Astrocyte (in vitro differentiated cells and primary cell): ENCODE measurements around the gene GRAMD1B. TPM values are rescaled to one million over a fixed set of nuclear protein-coding genes. Genes with fewer than 3 reads are reported as not detected.

Experiments
- DNase-seq: peaks from one replicate; pipeline ENCODE4 v3.0.0-alpha.2; 2010; ENCODE audit warnings: low read depth
- FAIRE-seq: peaks from 2 replicates; lab custom pipeline; 2011; peaks lifted over from hg19 to GRCh38; lab: Jason Lieb, UNC
- H2AFZ ChIP-seq: 2 replicates; pipeline ENCODE4 v1.6.0; 2012; ENCODE audit warnings: low read depth, low read length, inconsistent platforms
- H3K27ac ChIP-seq: 2 replicates; pipeline ENCODE4 v1.5.1; 2011; ENCODE audit warnings: low read depth, low read length, inconsistent platforms
- H3K27me3 ChIP-seq: 2 replicates; pipeline ENCODE4 v1.6.0; 2011; ENCODE audit warnings: low read length, inconsistent platforms; ENCODE audit not compliant: insufficient read depth
- H3K36me3 ChIP-seq: 2 replicates; pipeline ENCODE4 v1.5.1; 2011; ENCODE audit warnings: low read length, inconsistent platforms; ENCODE audit not compliant: insufficient read depth
- H3K4me1 ChIP-seq: 2 replicates; pipeline ENCODE4 v1.5.1; 2011; ENCODE audit warnings: low read length, inconsistent platforms; ENCODE audit not compliant: insufficient read depth
- H3K4me2 ChIP-seq: 2 replicates; pipeline ENCODE4 v1.6.0; 2012; ENCODE audit warnings: low read length, inconsistent platforms
- H3K4me3 ChIP-seq: 2 replicates; pipeline ENCODE4 v1.5.1; 2011; ENCODE audit warnings: low read depth, mild to moderate bottlenecking, low read length, inconsistent platforms; ENCODE audit not compliant: insufficient read depth
- H3K79me2 ChIP-seq: 2 replicates; pipeline ENCODE4 v1.6.0; 2012; ENCODE audit warnings: mild to moderate bottlenecking, low read length, inconsistent platforms; ENCODE audit not compliant: insufficient read depth
- H3K9ac ChIP-seq: 2 replicates; pipeline ENCODE4 v1.6.0; 2012; ENCODE audit warnings: mild to moderate bottlenecking, low read length, inconsistent platforms
- H3K9me3 ChIP-seq: 2 replicates; pipeline ENCODE4 v1.5.1; 2012; ENCODE audit warnings: low read depth, mild to moderate bottlenecking, low read length, inconsistent platforms; ENCODE audit not compliant: insufficient read depth
- H4K20me1 ChIP-seq: 2 replicates; pipeline ENCODE4 v1.6.0; 2012; ENCODE audit warnings: low read length, inconsistent platforms; ENCODE audit not compliant: insufficient read depth
- H3K27ac Mint-ChIP-seq: one replicate; pipeline ENCODE4 v1.8.0; 2021; ENCODE audit warnings: mild to moderate bottlenecking, mixed read lengths; ENCODE audit not compliant: unreplicated experiment
- H3K27me3 Mint-ChIP-seq: one replicate; pipeline ENCODE4 v1.8.0; 2021; ENCODE audit warnings: low read depth, mixed read lengths; ENCODE audit not compliant: unreplicated experiment
- H3K36me3 Mint-ChIP-seq: one replicate; pipeline ENCODE4 v1.8.0; 2021; ENCODE audit warnings: low read depth, mixed read lengths; ENCODE audit not compliant: unreplicated experiment
- H3K4me1 Mint-ChIP-seq: one replicate; pipeline ENCODE4 v1.8.0; 2021; ENCODE audit warnings: low read depth, mixed read lengths; ENCODE audit not compliant: unreplicated experiment
- H3K4me3 Mint-ChIP-seq: one replicate; pipeline ENCODE4 v1.8.0; 2021; ENCODE audit warnings: mild to moderate bottlenecking, moderate library complexity, mixed read lengths; ENCODE audit not compliant: unreplicated experiment
- H3K9me3 Mint-ChIP-seq: one replicate; pipeline ENCODE4 v1.8.0; 2021; ENCODE audit warnings: mild to moderate bottlenecking, mixed read lengths; ENCODE audit not compliant: unreplicated experiment
- EZH2 ChIP-seq: IDR thresholded peaks from 2 replicates; pipeline ENCODE4 v1.6.1; 2012; ENCODE audit warnings: mild to moderate bottlenecking, low read length, inconsistent platforms; ENCODE audit not compliant: insufficient read depth
- total RNA-seq: library from RNA; stranded (reverse); gene quantifications from 2 replicates; pipeline ENCODE4 v1.2.1, GENCODE V29; 2021
- TF ChIP-seq, protein P1 (sequence below): IDR thresholded peaks from 2 replicates; pipeline ENCODE4 v1.5.1; 2011; ENCODE audit warnings: low read depth, mild to moderate bottlenecking, inconsistent platforms, low read length, moderate library complexity; ENCODE audit not compliant: insufficient read depth

The GRAMD1B gene
- total RNA-seq, 1 donor from 2014 or later = 6.5 TPM

GRCh38 chr11:123490527-123490926 lies 60.5 kb downstream of the GRAMD1B start:
- peaks cover 25% of the 10 kb centered on the region for H3K4me1 Mint-ChIP-seq
- H3K79me2 ChIP-seq = no peaks in the 10 kb centered on the region
- no peaks in the 10 kb centered on the region for H3K9me3 Mint-ChIP-seq

GRCh38 chr11:123491241-123491640 lies 61.2 kb downstream of the GRAMD1B start:
- Histone ChIP-seq H3K27me3 (no peaks in the 10 kb centered on the region), H3K4me2 (no peak overlapping the region), H3K79me2 (no peaks in the 10 kb centered on the region), H3K27ac (no peak overlapping the region), H3K4me1 (peaks cover 16% of the 10 kb centered on the region), H4K20me1 (no peaks in the 10 kb centered on the region), H3K36me3 (no peaks in the 10 kb centered on the region), H3K4me3 (no peak overlapping the region), H3K9me3 (no peaks in the 10 kb centered on the region), H2AFZ (no peak overlapping the region), H3K9ac (no peak overlapping the region)
- no peak overlapping the region for H3K27ac Mint-ChIP-seq
- no peaks in the 10 kb centered on the region for H3K9me3 Mint-ChIP-seq
- H3K4me1 Mint-ChIP-seq = peaks cover 25% of the 10 kb centered on the region
- no peak for FAIRE-seq
- no peak for TF ChIP-seq EZH2
- TF ChIP-seq, protein P1, sequence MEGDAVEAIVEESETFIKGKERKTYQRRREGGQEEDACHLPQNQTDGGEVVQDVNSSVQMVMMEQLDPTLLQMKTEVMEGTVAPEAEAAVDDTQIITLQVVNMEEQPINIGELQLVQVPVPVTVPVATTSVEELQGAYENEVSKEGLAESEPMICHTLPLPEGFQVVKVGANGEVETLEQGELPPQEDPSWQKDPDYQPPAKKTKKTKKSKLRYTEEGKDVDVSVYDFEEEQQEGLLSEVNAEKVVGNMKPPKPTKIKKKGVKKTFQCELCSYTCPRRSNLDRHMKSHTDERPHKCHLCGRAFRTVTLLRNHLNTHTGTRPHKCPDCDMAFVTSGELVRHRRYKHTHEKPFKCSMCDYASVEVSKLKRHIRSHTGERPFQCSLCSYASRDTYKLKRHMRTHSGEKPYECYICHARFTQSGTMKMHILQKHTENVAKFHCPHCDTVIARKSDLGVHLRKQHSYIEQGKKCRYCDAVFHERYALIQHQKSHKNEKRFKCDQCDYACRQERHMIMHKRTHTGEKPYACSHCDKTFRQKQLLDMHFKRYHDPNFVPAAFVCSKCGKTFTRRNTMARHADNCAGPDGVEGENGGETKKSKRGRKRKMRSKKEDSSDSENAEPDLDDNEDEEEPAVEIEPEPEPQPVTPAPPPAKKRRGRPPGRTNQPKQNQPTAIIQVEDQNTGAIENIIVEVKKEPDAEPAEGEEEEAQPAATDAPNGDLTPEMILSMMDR = no peak
- H3K27me3 Mint-ChIP-seq = no peaks in the 10 kb centered on the region
- no peaks in the 10 kb centered on the region for H3K36me3 Mint-ChIP-seq
- no peak for DNase-seq
- H3K4me3 Mint-ChIP-seq = no peak overlapping the region

More at GRCh38 chr11:123490527-123490926, 60.5 kb downstream of the GRAMD1B start:
- DNase-seq (no peak), FAIRE-seq (no peak)
- no peak overlapping the region for H3K27ac Mint-ChIP-seq
- H3K4me2 ChIP-seq = no peak overlapping the region
- H3K4me3 Mint-ChIP-seq = no peak overlapping the region
- H4K20me1 ChIP-seq = no peaks in the 10 kb centered on the region
- H3K36me3 Mint-ChIP-seq = no peaks in the 10 kb centered on the region
- H3K27me3 Mint-ChIP-seq = no peaks in the 10 kb centered on the region
- TF ChIP-seq, protein P1 = no peak
- H3K9ac ChIP-seq = no peak overlapping the region
- no peaks in the 10 kb centered on the region for H3K9me3 ChIP-seq
- H3K27ac ChIP-seq = no peak overlapping the region
- H3K4me3 ChIP-seq = no peak overlapping the region
- no peak overlapping the region for H2AFZ ChIP-seq
- H3K36me3 ChIP-seq = no peaks in the 10 kb centered on the region
- H3K4me1 ChIP-seq = peaks cover 16% of the 10 kb centered on the region
- H3K27me3 ChIP-seq = no peaks in the 10 kb centered on the region

GRCh38 chr11:123493349-123494063 lies 63.4 kb downstream of the GRAMD1B start:
- no peak for FAIRE-seq

More at GRCh38 chr11:123493349-123494063, 63.4 kb downstream of the GRAMD1B start:
- peaks cover 16% of the 10 kb centered on the region for H3K4me1 ChIP-seq
- no peak overlapping the region for H3K4me2 ChIP-seq
- H3K27me3 Mint-ChIP-seq = no peaks in the 10 kb centered on the region
- H3K9me3 ChIP-seq = no peaks in the 10 kb centered on the region
- peak overlapping the region; percentile 58 for H3K4me3 Mint-ChIP-seq
- no peaks in the 10 kb centered on the region for H3K27me3 ChIP-seq
- no peaks in the 10 kb centered on the region for H3K9me3 Mint-ChIP-seq
- DNase-seq = no peak
- no peaks in the 10 kb centered on the region for H4K20me1 ChIP-seq
- no peak overlapping the region for H3K27ac ChIP-seq
- no peaks in the 10 kb centered on the region for H3K79me2 ChIP-seq
- H3K36me3 Mint-ChIP-seq = no peaks in the 10 kb centered on the region
- H3K27ac Mint-ChIP-seq = peak overlapping the region; percentile 74
- no peaks in the 10 kb centered on the region for H3K36me3 ChIP-seq
- no peak overlapping the region for H3K4me3 ChIP-seq
- peaks cover 23% of the 10 kb centered on the region for H3K4me1 Mint-ChIP-seq
- H2AFZ ChIP-seq = no peak overlapping the region
- H3K9ac ChIP-seq = no peak overlapping the region
- no peak for TF ChIP-seq EZH2
- TF ChIP-seq, protein P1 = no peak
